IPS-18c (cell line): Measurements from ENCODE around the gene ZC3H4.
"Not testable (repeated sequence)": the region's sequence is repeated elsewhere in the genome, so short reads cannot be mapped to it uniquely, and the experiment has no call there.

Experiments
- H3K4me3 ChIP-seq: 2 replicates; pipeline ENCODE4 v1.7.0; 2013; ENCODE audit warnings: low read depth, mild to moderate bottlenecking, low read length, moderate library complexity; ENCODE audit not compliant: insufficient read depth
- H3K9me3 ChIP-seq: one replicate; pipeline ENCODE4 v1.6.1; 2013; ENCODE audit warnings: mild to moderate bottlenecking, low read length, moderate library complexity; ENCODE audit not compliant: control insufficient read depth, insufficient read depth

The ZC3H4 gene

GRCh38 chr19:47097396-47098201 lies 16.0 kb downstream of the ZC3H4 start:
- H3K9me3 ChIP-seq, result no peaks in the 10 kb centered on the region
- no peak overlapping the region for H3K4me3 ChIP-seq

- H3K9me3 ChIP-seq, result no peaks in the 10 kb centered on the region
- no peak overlapping the region for H3K4me3 ChIP-seq
These were observed 16.9 kb downstream of the ZC3H4 start for GRCh38 chr19:47096721-47097120.

DNA sequence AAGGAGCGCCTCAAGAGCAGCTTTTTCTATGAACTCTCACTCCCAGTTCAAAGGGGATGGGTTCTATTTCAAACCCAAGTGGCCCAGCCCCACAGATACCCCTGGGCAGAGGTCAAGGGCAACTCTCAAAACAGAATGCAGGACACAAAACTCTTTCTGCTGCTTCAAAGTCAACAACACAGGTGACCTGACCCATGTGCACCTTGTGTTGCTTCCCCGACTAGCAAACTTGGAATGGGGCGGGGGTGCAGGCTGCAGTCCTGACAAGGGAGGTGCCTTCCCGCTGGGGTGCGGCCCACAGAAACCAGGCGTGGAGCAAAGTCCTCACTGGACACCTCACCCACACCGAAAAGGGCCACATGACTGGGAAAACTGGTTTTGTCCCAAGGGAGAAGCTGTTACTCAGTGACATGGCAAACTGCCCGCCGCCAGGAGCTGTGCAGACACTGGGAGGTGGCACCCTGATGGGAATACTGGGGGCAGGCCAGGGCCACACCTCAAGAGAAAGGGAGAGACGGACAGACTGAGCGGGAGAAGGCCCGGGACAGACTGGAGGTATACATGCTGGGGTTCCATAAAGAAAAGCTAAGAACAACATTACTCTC lies 17.4 kb downstream of the ZC3H4 start:
- no peak overlapping the region for H3K4me3 ChIP-seq
- H3K9me3 ChIP-seq, result no peaks in the 10 kb centered on the region

GRCh38 chr19:47095476-47096099 lies 18.0 kb downstream of the ZC3H4 start:
- Histone ChIP-seq H3K9me3 (no peaks in the 10 kb centered on the region), H3K4me3 (no peak overlapping the region)

- Histone ChIP-seq H3K9me3 (no peaks in the 10 kb centered on the region), H3K4me3 (no peak overlapping the region)
These were observed 18.8 kb downstream of the ZC3H4 start for GRCh38 chr19:47094557-47095475.

DNA sequence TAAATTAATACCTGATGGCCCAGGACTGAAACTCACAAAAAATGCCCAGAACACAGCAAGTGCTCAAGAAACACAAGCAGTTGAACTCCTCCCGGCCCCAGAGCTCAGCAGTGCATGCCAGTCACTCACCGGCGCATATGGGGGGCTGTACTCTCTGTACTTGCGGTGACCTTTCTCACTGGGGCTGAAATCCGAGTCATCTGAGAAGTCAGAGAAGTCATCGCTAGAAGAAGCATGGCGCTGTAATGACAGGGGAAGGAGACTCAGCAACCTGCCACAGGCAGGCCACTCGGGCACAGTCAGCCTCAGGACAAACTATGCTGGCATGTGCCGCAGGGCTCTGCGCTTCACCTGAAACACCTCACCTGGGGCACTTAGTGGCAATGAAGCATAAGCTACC lies 19.7 kb downstream of the ZC3H4 start:
- Histone ChIP-seq H3K9me3 (no peaks in the 10 kb centered on the region), H3K4me3 (no peak overlapping the region)

GRCh38 chr19:47093254-47093653 lies 20.3 kb downstream of the ZC3H4 start:
- H3K4me3 ChIP-seq, result no peak overlapping the region

DNA sequence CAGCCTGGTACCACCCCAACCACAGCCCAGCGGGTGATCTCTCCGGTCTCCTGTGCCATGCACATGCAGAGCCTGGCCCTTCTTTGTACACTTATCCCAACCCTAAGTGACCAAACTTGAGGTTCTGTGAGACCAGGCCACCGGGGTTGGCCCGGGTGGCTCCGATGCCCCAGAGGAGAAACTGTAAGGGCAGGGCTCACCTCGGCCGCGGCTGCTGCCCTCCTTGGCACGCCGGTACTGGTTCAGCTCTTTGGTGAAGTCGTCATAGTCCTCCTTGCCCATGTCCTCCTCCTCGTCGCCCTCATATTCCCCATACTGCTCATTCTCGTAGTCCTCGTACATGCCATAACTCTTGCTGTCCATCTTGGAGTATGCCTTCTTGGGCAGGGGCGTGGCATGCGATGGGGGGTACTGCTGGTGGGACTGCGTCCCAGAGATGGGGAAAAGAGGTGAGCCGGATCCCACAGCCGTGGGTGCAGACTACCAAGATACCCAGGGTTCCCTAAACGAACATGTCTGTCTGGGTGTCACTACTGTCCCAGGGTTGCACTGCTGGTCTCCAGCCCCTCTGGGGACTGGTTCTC lies 23.7 kb downstream of the ZC3H4 start:
- Histone ChIP-seq H3K4me3 (no peak overlapping the region), H3K9me3 (no peaks in the 10 kb centered on the region)

More at GRCh38 chr19:47093254-47093653, 20.3 kb downstream of the ZC3H4 start:
- H3K9me3 ChIP-seq, result no peaks in the 10 kb centered on the region

DNA sequence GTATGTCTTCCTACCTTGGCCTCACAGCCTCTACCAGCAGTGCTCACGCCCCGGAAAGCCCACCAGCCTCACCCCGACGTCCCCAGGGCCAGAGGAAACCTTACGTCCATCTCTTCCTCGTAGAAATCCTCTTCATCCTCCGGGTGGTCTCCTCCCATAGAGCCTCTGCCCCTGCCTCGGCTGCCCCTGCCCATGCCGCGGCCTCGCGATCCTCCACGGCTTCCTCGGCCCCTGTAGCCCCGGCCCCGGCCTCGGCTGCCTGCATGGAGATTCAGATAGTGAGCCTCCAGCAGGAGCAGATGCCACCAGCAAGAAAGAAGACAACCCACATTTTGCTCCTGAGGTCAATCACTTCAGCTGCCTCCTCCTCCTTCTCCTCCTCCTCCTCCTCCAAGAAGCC lies 27.3 kb downstream of the ZC3H4 start:
- H3K9me3 ChIP-seq, result no peaks in the 10 kb centered on the region
- H3K4me3 ChIP-seq, result no peak overlapping the region

GRCh38 chr19:47084879-47085439 lies 28.6 kb downstream of the ZC3H4 start:
- Histone ChIP-seq H3K9me3 (no peaks in the 10 kb centered on the region), H3K4me3 (no peak overlapping the region)

- H3K9me3 ChIP-seq, result no peaks in the 10 kb centered on the region
- H3K4me3 ChIP-seq, result no peak overlapping the region
These were observed 31.1 kb downstream of the ZC3H4 start for GRCh38 chr19:47082493-47082892.

DNA sequence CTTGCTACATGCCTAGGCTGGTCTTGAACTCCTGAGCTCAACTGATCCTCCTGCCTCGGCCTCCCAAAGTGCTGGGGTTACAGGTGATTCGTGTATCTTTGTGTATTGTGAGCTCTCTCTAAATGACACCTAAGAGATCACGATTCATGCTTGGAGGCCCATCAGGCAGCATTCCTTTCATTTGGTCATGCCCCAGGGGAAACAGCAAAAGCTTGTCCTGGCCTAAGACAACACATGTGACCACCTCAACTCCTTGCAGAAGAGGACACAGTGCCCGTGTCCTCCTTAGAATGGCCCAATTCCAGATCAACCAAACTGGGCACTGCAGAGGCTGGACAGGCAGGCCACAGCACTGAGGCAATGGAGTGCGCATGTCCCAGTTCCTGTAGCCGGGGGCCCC lies 32.5 kb downstream of the ZC3H4 start:
- H3K4me3 ChIP-seq, result no peak overlapping the region
- H3K9me3 ChIP-seq, result no peaks in the 10 kb centered on the region

GRCh38 chr19:47078351-47078750 lies 35.2 kb downstream of the ZC3H4 start:
- not testable (repeated sequence) for H3K4me3 ChIP-seq, H3K9me3 ChIP-seq

DNA sequence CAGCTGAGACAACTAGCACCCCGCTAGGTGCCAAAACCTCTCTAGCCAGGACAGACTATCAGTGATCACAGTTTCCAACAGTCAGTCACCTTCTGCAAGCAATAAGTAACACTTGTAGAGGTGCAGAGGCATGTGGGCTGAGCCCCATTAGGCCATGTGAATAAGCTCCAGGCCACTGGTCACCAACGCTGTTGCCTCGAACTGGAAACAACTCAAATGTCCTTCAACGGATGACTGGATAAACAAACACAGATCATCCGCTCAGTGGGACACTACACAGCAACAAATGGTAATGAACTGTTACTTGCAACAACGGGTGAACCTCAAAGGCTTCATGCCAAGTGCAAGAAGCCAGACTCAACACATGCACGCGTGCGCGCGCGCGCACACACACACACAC lies 37.6 kb downstream of the ZC3H4 start:
- Histone ChIP-seq H3K9me3 (no peaks in the 10 kb centered on the region), H3K4me3 (no peak overlapping the region)

GRCh38 chr19:47075179-47075810 lies 38.3 kb downstream of the ZC3H4 start:
- Histone ChIP-seq H3K4me3 (no peak overlapping the region), H3K9me3 (no peaks in the 10 kb centered on the region)

DNA sequence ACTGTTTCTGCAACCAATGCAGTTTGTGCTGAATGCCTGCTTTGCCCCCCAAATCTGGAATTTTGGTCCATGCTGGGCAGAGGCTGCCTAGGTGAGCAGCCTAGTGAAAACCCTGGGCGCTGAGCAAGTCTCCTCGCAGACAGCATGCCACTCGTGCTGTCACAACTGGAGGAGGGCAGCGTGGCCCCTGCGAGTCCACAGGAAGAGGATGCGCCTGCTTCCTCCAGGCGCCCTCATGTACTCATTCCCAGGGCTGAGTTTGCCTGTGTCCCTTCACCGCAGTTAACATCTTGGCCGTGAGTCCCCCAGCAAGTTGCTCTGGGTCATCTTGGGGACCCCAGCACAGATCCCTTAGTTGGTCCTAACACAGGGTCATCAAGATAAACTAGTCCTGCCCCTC lies 39.0 kb downstream of the ZC3H4 start:
- H3K4me3 ChIP-seq, result no peak overlapping the region
- no peaks in the 10 kb centered on the region for H3K9me3 ChIP-seq
